Endodermal cell (in vitro differentiated cells): ENCODE results near the gene AFAP1L2. TPM values are rescaled to one million over a fixed set of nuclear protein-coding genes. Genes with fewer than 3 reads are reported as not detected.

ENCODE experiments used
- DNase-seq: peaks from one replicate; pipeline ENCODE4 v3.0.0-alpha.2; 2017
- H3K27ac ChIP-seq: 2 replicates; pipeline ENCODE4 v1.5.1; 2013; ENCODE audit warnings: mild to moderate bottlenecking, low read depth, low read length, moderate library complexity
- H3K27me3 ChIP-seq: 2 replicates; pipeline ENCODE4 v1.6.1; 2013; ENCODE audit warnings: mild to moderate bottlenecking, low read length, moderate library complexity; ENCODE audit not compliant: insufficient read depth, control insufficient read depth, poor library complexity, severe bottlenecking
- H3K36me3 ChIP-seq: 2 replicates; pipeline ENCODE4 v1.7.0; 2013; ENCODE audit warnings: mild to moderate bottlenecking, low read length, moderate library complexity; ENCODE audit not compliant: control insufficient read depth, insufficient read depth
- H3K4me1 ChIP-seq: one replicate; pipeline ENCODE4 v1.7.0; 2013; ENCODE audit warnings: low read length; ENCODE audit not compliant: control insufficient read depth, insufficient read depth
- H3K4me3 ChIP-seq: 2 replicates; pipeline ENCODE4 v1.5.1; 2013; ENCODE audit warnings: mild to moderate bottlenecking, low read length, moderate library complexity
- H3K9ac ChIP-seq: 2 replicates; pipeline ENCODE4 v1.6.1; 2013; ENCODE audit warnings: mild to moderate bottlenecking, low read length, moderate library complexity; ENCODE audit not compliant: poor library complexity, severe bottlenecking; ENCODE audit errors: extremely low read depth
- H3K9me3 ChIP-seq: 2 replicates; pipeline ENCODE4 v1.6.1; 2013; ENCODE audit warnings: mild to moderate bottlenecking, low read length, moderate library complexity; ENCODE audit not compliant: control insufficient read depth
- H3K27ac Mint-ChIP-seq: 2 replicates; pipeline ENCODE4 v1.8.0; 2020; ENCODE audit warnings: mixed read lengths
- H3K27me3 Mint-ChIP-seq: 2 replicates; pipeline ENCODE4 v1.8.0; 2021; ENCODE audit warnings: mild to moderate bottlenecking, mixed read lengths; ENCODE audit not compliant: insufficient read depth
- H3K36me3 Mint-ChIP-seq: 2 replicates; pipeline ENCODE4 v1.8.0; 2020; ENCODE audit warnings: low read depth, mixed read lengths
- H3K4me1 Mint-ChIP-seq: 2 replicates; pipeline ENCODE4 v1.8.0; 2020; ENCODE audit warnings: mixed read lengths
- H3K4me3 Mint-ChIP-seq: 2 replicates; pipeline ENCODE4 v1.8.0; 2020; ENCODE audit warnings: mild to moderate bottlenecking, moderate library complexity, mixed read lengths
- H3K9me3 Mint-ChIP-seq: 2 replicates; pipeline ENCODE4 v1.8.0; 2020; ENCODE audit warnings: mild to moderate bottlenecking, mixed read lengths
- WGBS, 2 experiments: methylation state at CpG; one replicate each; pipeline versions ENCODE4 v1.1.5 to v1.1.7; 2013; ENCODE audit warnings: missing lambda C conversion rate in 2 of 2, mixed read lengths in 1 of 2; ENCODE audit not compliant: insufficient coverage in 1 of 2, insufficient read length in 1 of 2; 5-methylcytosine and 5-hydroxymethylcytosine counted together
- total RNA-seq, 2 donors: library from RNA; stranded (reverse); fragmentation: NEBNext Ultra II Directional in 1 of 2; extraction: Animal tissue kit (Norgen Biotek cat#: 25700) in 1 of 2; gene quantifications; 2 replicates in 1 of 2; 3 replicates in 1 of 2; pipeline ENCODE4 v1.2.1, GENCODE V29; 2021
- TF ChIP-seq, protein P1 (sequence below): fragments of 200-600 bp; sonication (generic); conservative IDR thresholded peaks from 2 replicates; pipeline ENCODE4 v1.5.0; 2021; ENCODE audit warnings: antibody characterized with exemption, mild to moderate bottlenecking

The AFAP1L2 gene
- total RNA-seq, 2 donors from 2014 or later = 1.5 to 2.2 TPM

DNA sequence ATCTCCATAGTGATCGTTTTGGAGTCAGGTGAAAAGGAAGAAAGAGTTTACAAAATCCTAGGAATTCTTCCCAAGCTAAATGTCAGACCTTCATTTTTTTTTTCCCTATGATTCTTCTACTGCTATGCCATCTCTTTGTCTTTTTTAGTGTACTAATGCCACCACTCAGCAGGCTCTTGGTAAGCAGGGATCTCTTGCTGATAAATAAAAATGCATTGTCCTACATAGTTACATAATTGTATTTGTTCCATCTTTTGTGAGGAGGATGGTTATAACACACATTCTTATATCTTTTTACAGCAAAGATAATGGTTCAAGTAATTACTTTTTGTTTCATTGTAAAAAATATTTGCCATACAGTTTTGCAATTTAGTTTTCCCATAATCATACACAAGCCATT, 36.8 kb upstream of the AFAP1L2 start:
- no peak overlapping the region for H3K4me3 Mint-ChIP-seq
- H3K27ac ChIP-seq = no peak overlapping the region
- 100% methylated on average over 1 of the region's 1 CpG for WGBS, 2 experiments
- TF ChIP-seq, protein P1, sequence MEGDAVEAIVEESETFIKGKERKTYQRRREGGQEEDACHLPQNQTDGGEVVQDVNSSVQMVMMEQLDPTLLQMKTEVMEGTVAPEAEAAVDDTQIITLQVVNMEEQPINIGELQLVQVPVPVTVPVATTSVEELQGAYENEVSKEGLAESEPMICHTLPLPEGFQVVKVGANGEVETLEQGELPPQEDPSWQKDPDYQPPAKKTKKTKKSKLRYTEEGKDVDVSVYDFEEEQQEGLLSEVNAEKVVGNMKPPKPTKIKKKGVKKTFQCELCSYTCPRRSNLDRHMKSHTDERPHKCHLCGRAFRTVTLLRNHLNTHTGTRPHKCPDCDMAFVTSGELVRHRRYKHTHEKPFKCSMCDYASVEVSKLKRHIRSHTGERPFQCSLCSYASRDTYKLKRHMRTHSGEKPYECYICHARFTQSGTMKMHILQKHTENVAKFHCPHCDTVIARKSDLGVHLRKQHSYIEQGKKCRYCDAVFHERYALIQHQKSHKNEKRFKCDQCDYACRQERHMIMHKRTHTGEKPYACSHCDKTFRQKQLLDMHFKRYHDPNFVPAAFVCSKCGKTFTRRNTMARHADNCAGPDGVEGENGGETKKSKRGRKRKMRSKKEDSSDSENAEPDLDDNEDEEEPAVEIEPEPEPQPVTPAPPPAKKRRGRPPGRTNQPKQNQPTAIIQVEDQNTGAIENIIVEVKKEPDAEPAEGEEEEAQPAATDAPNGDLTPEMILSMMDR = no peak
- no peaks in the 10 kb centered on the region for H3K9me3 Mint-ChIP-seq
- no peak overlapping the region for H3K9ac ChIP-seq
- no peaks in the 10 kb centered on the region for H3K4me1 ChIP-seq
- H3K36me3 Mint-ChIP-seq = peaks cover 42% of the 10 kb centered on the region
- H3K36me3 ChIP-seq = peaks cover 17% of the 10 kb centered on the region
- H3K4me1 Mint-ChIP-seq = peaks cover 23% of the 10 kb centered on the region
- no peak overlapping the region for H3K27ac Mint-ChIP-seq
- H3K9me3 ChIP-seq = no peaks in the 10 kb centered on the region
- no peak for DNase-seq
- peaks cover 13% of the 10 kb centered on the region for H3K27me3 ChIP-seq
- peaks cover 22% of the 10 kb centered on the region for H3K27me3 Mint-ChIP-seq
- H3K4me3 ChIP-seq = no peak overlapping the region

DNA sequence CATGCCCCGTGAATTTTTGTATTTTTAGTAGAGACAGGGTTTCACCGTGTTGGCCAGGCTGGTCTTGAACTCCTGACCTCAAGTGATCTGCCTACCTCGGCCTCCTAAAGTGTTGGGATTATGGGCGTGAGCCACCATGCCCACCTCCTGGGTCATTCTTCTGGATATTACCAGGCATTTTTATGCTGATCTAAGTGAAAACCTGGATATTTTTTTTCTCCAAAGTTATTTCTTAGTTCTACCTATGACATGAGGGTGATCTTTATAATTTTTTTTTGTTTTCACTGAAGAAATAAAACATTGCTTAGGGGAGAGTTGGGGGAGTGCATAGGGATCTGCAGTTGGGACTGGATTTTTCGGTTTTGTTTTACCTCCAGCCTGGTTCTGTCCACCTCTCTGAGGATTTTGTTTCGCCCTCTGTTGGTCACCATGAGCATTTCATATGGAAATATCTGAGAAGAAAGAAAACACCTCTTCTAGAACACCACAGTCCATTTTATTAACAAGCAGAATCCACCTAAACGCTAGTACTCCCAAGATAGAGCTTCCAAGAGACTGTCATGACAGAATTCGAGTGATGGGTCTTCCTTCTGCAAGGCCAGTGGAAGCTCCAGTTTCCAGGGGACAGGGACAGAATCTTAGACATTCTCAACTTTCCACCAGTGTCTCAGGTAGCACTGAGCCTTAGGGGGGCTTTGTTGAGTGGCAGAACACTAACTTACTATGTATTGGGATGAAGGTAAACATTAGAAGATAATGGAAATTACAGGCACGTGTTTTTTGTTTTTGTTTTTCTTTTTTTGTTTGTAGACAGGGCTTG, 33.4 kb upstream of the AFAP1L2 start:
- Histone ChIP-seq H3K27me3 (no peaks in the 10 kb centered on the region), H3K9ac (no peak overlapping the region), H3K4me1 (no peaks in the 10 kb centered on the region), H3K4me3 (no peak overlapping the region), H3K27ac (no peak overlapping the region), H3K9me3 (no peaks in the 10 kb centered on the region), H3K36me3 (peaks cover 17% of the 10 kb centered on the region)
- H3K27ac Mint-ChIP-seq = no peak overlapping the region
- DNase-seq = peak; percentile 47
- H3K27me3 Mint-ChIP-seq = peaks cover 7% of the 10 kb centered on the region
- H3K4me1 Mint-ChIP-seq = peaks cover 18% of the 10 kb centered on the region
- 80 to 82% methylated on average over 5 to 9 of the region's 9 CpGs for WGBS, 2 experiments
- peaks cover 41% of the 10 kb centered on the region for H3K36me3 Mint-ChIP-seq
- TF ChIP-seq, protein P1 = peak; percentile 77
- no peak overlapping the region for H3K4me3 Mint-ChIP-seq
- no peaks in the 10 kb centered on the region for H3K9me3 Mint-ChIP-seq

DNA sequence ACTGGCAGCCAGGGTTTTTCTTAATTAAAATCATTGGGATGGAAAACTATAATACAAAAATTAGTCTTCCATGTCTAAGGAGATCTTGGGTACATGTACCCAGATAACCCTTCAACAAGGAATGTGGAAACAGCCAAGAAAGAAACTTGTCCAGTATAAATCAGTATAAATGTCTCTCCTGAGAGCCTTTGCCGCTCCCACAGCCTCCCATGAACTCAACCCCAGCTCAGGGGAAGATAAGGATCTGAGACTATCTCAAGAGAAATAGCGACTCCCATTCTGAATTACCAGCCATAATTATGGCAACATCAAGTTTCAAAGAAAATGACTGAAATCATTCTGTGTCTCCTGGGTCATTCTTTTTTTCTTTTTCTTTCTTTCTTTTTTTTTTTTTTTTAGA, 32.6 kb upstream of the AFAP1L2 start:
- TF ChIP-seq, protein P1 = no peak
- H3K9ac ChIP-seq = no peak overlapping the region
- no peak overlapping the region for H3K27ac Mint-ChIP-seq
- no peaks in the 10 kb centered on the region for H3K9me3 ChIP-seq
- H3K36me3 Mint-ChIP-seq = peaks cover 41% of the 10 kb centered on the region
- no peaks in the 10 kb centered on the region for H3K27me3 ChIP-seq
- peaks cover 17% of the 10 kb centered on the region for H3K36me3 ChIP-seq
- no peak overlapping the region for H3K27ac ChIP-seq
- 92% methylated on average over 2 of the region's 2 CpGs; no CpG with 5 or more reads in 1 of the 2 experiments for WGBS, 2 experiments
- no peak overlapping the region for H3K4me3 ChIP-seq
- peaks cover 4% of the 10 kb centered on the region for H3K27me3 Mint-ChIP-seq
- no peak for DNase-seq
- no peaks in the 10 kb centered on the region for H3K9me3 Mint-ChIP-seq
- no peaks in the 10 kb centered on the region for H3K4me1 ChIP-seq
- H3K4me1 Mint-ChIP-seq = peaks cover 13% of the 10 kb centered on the region
- no peak overlapping the region for H3K4me3 Mint-ChIP-seq
